C1 segment of cervical spinal cord (tissue), 14 donors: ENCODE measurements around the gene BRD1.

Source experiments
- DNase-seq, 14 donors: peaks; one replicate each; lab custom pipeline; 2025; lab: John Stamatoyannopoulos, UW

BRD1 gene

DNA sequence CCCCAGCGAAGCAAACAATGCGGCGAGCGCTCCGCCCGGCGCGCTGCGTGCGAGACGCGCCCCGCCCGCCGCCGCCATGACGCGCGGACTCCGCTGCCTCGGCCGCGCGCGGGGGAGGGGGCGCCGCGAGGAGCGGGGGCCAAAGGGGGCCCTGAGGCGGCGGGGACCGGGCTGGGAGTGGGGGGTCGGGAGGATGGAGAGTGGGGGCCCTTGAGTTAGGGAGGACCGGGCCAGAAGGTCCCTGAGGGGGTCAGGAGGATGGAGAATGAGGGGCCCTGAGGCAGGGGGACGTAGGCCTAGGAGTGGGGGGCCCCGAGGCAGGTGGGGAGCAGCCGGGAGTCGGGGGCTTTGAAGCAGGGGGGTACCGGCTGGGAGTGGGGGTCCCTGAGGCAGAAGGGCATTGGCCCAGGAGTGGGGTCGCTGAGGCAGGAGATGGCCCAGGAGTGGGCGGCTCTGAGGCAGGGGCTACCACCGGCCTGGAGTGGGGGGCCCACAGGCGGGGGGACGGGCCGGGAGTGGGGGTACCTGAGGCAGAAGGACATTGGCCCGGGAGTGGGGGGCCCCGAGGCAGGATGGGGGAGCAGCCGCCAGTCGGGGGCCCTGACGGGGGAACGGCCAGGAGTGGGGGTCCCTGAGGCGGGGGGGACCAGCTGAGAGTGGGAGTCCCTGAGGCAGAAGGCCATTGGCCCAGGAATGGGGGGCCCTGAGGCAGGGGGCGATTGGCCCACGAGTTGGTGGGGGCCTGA is at the start of gene BRD1:
Gene BRD1 (minus strand): TSS at position 21 of the 746 bp plus-strand sequence. CDS start 3,556 bp downstream, outside the sequence.
- peak in 6 of 14 donors; percentile 0 to 65 (median 16) for DNase-seq

DNA sequence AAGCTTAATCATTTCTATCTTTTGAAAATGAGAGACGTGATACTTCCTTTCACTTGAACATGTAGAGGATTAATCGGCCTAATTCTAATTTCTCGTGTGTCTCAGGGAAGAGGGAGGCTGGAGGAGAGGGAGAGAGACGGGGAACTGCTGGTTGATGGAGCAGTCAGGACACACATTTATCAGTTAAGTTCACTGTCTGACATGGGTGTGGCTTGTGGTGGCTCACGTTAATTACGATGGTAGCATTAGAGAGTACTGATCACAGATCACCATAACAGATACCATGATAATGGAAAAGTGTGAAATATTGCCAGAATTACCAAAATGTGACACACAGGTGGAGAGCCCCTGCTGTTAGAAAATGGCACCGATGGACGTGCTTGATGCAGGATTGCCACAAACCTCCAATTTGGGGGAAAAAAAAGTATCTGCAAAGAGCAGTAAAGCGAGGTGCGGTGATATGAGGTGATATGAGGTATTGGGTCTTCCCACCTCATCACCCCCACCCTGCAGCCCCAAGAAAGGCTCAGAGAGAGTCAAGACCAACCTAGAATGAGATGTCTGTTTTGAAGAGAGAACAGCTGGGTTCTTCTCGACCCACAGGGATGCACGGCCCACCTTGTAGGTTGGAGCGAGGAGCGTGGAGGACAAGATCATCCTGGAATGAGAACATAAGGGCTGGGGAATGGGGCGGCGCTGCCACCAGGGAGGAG is 45.7 kb upstream of the BRD1 start:
- no peak for DNase-seq

DNA sequence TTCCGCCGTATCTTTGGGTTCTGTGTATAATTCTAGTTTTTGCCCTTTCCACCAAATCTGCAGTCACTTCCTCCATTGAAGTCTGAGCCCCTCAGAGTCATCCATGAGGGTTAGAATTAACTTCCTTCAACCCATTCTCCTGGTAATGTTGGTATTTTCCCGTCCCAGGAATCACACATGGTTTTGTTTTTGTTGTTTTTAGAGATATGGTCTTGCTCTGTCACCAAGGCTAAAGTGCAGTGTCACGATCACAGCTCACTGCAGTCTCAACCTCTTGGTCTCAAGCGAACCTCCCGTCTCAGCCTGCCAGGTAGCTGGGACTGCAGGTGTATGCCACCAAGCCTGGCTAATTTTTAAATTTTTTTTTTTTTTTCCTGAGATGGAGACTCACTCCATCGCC is 44.7 kb upstream of the BRD1 start:
- no peak for DNase-seq

DNA sequence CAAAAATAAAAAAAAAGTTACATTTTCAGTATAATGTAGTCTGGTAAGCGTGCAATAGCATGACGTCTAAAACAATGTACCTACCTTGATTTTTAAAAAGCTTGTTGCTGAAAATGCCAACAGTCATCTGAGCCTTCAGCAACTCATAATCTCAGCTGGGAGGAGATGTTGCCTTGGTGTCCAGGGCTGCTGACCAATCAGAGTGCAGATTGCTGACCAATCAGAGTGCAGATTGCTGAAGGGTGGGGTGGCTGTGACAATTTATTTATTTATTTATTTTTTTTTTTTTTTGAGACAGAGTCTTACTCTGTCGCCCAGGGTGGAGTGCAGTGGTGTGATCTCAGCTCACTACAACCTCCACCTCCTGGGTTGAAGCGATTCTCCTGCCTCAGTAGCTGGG is 43.8 kb upstream of the BRD1 start:
- no peak for DNase-seq

DNA sequence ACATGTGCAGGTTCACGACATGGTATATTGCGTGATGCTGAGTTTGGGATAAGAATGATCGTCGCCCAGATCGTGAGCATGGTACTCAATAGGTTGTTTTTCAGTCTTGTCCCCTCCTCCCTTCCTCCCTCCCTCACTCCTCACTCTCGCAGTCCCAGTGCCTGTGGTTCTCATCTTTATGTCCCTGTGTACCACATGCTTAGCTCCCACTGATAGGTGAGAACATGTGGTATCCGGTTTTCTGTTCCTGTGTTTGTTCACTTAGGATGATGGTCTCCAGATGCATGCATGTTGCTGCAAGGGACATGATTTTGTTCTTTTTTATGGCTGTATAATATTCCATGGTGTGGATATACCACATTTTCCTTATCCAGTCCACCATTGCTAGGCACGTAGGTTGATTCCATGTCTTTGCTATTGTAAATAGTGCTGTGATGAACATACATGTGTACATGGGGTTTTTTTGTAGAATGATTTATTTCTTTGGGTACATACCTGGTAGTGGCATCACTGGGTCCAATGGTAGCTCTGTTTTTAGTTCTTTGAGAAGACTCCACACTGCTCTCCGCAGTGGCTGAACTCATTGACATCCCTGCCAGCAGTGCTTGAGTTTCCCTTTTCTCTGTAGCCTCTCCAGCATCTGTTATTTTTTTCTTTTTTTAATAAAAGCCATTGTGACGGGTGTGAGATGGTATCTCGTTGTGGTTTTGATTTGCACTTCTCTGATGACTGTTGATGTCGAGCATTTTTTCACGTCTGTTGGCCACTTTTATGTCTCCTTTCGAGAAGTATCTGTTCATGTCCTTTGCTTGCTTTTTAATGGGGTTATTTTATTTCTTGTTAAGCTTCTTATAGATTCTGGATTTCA is 42.4 kb upstream of the BRD1 start:
- no peak for DNase-seq

DNA sequence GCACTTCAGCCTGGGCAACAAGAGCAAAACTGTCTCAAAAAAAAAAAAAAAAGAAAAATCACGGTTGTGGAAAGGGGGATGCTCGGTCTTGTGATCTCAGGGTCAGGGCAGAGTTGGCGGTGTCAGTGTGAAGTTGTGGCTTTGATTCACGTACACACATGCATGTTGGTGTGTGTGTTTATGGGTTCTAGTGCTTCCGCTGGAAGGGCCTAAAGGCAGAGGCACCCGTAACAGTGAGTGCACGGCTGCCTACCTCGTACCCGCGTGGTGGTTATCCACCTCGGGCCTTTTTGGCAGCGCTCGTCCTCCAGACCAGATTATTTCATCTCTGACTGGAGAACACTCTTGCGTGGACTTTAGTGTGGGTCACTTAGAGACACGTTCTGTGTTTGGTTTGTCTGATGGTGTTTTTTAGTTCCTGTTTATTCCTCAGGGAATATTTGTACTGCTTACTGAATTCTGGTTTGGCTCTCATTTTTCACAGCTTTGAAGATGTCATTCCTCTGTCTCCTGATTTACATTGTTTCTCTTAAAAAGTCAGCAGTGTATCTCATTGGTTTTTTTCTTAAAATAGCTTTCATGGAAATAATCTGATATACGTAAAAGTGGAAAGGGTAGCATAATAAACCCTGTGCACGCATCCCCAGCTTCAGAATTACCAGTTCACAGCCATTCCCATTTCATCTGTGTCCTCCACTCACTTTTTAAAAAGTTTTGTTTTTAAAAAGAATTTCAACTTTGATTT is 41.6 kb upstream of the BRD1 start:
- no peak for DNase-seq

DNA sequence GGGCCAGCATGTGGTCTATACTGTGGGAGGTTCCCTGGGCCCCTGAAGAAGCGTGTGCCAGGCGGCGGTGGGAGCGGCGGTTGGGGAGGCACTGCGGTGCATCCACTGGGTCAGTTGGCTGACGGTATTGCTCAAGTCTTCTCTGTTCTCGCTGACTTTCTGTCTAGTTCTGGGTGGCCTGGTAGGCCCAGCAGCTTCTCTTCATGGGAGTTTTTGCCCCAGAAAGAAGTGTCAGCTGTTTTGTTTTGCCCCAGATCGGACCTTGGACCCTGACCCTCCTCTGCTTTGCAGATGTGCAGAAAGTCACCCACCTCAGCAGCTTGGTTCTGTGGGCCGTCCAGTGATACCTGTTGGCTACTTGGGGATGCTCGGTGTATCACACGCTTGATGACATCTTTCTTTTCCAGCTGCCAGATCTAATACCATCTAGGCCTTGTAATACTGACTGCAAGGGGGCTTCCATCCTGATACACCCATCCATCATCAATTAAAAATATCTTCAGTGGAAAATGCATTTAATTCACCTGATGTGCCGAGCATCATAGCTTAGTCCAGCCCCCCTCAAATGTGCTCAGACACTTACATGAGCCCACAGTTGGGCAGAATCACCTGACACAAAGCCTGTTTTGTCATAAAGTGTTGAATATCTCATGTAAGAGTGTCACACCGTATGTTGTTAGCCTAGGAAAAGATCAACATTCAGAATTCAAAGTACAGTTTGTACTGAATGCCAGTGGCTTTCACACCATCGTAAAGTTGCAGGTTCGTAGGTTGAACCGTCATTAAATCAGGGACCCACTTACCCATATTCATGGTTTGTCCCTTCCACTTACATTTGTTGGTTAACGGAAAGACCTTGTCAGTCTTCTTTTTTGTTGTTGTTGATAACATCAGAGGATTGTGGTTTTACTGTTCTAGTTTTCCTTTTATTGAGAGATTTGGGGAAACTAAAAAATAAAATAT is 39.9 kb upstream of the BRD1 start:
- no peak for DNase-seq

DNA sequence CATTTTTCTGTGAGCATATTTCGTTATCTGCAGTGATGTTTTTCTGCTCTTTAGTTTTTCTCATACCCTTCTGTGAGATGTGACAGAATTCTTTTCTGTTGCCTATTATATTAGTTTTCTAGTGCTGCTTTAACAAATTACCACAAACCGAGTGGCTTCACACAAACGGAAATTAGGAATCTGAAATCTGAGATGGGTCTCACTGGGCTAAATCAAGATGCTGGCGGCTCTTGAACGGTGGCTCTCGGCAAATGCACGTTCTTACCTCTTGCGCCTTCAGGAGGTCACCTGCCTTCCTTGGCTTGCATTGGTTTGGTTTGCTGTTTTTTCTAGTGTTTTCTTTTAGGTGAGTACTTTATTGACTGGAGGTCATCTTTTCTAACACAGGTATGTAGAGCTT is 39.0 kb upstream of the BRD1 start:
- DNase-seq = no peak

DNA sequence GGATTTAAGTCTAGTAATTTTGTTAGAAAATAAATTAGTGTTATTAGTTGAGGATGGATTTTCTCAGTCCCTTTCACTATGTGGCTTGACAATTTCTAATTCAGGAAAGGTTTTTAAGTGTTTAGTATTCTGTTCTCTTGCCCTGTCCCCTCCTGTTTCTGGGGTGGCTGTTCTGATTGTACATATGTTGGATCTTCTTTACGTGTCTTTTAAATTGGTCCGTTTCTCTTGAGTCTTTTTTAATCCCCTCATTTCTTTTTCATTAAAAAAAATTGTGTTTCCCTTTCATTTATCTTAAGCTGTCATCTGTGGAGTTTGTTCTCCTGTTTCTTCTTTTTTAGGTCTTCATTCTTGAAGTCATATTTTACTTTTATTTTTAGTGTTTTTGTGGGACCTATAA is 38.5 kb upstream of the BRD1 start:
- DNase-seq = no peak

DNA sequence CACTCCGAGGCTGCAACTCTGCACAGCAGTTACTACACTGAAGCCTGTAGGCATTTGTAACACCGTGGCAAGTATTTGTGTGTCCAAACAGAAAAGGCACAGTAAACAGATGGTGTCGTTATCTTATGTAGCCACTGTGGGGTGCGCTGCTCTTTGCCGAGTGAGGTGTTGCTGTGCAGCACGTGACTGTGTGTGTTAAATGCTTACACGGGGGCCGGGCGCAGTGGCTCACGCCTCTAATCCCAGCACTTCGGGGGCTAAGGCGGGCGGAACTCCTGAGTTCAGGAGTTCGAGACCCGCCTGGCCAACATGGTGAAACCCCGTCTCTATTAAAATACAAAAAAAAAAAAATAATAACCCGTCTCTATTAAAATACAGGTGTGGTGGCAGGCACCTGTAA is 37.5 kb upstream of the BRD1 start:
- no peak for DNase-seq

DNA sequence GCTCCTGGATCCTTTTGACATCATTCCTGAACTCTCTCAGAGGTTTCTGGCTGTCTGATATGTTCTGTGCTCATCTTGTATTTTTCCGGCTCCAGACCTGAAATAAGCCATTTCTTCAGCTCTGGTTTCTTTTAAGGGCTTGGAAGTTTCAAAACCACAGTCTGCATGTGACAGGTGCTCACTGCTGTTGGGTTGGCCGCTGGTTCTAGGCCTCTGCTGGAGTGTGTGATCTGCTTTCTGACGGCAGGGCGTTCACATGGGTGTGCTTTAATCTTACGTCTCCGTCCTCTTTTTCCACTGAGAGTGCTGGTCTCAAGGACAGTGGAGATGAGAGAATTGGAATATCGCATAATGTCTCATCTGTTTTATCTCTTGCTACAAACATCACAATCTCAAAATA is 36.3 kb upstream of the BRD1 start:
- DNase-seq = no peak

DNA sequence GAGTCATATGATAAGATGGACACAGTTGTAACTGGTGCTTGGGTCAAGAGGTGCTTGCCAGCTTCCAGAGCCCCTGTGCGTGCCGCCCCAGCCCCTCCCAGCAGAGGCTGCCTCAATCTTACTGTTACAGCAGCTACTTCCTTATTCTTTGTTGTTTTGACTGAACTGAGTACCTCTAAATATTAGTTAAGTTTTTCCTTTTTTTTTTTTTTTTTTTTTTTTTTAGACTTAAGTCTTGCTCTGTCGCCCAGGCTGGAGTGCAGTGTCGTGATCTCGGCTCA is 34.8 kb upstream of the BRD1 start:
- no peak for DNase-seq

DNA sequence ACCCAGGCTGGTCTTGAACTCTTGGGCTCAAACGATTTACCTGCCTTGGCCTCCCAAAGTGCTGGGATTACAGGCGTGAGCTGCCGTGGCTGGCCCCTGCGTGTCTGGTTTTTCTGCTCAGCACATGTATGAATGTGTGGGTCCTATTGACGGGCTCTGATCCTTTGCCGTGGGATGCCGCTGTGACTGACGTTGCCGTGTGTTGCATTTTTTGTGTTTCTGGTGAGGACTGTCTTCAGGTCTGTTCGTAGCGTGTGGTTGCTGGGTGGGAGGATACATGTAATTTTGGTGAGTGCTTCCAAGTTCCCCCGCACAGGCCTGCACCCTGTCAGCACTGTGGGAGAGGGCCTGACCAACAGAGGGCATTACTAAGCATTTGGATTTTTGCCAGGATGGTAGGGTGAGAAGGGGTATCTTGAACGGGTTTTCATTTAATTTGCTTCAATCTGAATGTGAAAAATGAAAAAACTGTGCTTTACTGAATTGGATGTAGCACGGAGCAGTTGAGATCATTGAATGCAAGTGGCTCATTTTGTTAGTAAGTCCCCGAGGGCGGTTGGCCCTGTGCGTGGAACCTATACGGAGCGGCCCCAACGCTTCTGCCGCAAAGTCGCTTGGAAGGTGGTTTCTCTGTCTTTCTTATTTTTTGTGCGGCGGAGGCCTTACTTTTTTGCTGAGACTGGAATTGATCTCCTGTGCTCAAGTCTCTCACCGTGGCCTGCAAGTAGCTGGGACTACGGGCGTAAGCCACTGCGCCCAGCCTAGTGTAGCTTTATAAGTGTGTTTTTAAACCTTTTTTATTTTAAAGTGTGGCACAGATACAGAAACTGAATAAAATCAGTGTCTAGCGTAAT is 34.2 kb upstream of the BRD1 start:
- no peak for DNase-seq

DNA sequence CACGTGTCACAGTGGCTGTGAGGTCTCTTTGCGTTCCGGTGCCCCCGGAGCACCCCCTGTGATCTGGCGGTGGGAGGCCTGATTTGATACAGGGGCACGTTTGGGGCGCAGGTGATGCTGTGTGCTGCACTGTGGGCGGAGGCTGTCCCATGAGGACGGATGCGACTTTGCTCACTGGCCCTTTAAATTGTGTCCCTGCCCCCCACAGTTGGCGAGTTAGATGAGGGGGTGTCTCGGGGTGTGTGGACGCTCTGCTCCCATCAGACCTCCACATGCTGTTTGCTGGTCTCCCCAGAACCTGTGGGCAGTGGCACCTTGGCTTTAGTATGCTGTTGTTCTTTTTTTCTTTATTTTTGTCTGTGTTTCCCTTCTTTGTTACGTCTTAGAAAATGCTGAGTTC is 31.2 kb upstream of the BRD1 start:
- DNase-seq = no peak

DNA sequence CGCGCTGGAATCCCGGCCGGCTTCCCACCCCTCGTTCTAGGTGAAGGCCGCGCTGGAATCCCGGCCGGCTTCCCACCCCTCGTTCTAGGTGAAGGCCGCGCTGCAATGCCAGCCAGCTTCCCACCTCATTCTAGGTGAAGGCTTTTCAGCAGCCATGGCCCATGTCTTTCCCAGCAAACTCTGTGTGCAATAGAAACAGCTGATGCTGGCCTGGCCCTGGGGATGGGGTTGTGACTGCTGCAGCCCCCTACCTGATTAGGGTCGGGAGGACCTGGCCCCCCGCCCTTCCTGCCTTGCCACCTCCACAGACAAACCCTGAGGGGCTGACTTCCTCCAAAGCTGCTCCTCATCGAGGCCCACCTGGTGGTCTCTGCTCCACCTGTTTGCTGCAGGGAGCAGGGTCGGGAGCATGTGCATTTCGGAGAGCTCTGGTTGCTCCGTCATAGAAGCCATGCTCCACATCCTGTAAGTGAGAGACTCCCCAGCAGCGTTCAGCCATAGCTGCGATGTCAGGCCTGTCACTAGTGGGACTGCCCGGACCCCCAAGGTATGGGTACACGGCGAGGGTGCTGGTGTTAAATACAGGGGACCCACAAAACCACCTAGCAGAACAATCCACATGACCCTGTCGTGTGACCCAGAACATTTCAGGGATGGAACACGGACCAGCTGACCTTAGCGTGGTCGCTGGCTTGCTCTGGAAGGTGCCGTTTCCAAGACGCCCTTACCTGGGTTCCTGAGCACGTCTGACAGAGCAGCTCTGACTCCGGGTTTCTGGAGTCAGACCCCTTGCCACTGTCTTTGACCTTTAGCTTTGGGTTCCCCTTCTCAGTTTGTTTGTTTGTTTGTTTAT is 29.3 kb upstream of the BRD1 start:
- DNase-seq = no peak

DNA sequence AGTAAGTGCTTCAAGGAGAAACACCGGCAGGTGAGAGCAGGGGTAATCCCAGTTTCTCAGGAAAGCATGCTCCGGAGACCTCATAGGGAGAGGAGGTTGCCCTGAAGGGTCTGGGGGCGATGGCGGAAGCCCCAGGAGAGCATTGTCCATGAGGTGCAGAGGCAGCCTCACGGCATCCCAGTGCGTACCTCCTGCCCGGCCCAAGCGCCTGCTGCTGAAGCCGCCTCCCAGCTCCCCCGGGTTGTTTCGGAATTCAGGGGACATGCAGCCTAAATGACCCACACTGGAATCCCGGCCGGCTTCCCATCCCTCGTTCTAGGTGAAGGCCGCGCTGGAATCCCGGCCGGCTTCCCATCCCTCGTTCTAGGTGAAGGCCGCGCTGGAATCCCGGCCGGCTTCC is 28.7 kb upstream of the BRD1 start:
- no peak for DNase-seq

DNA sequence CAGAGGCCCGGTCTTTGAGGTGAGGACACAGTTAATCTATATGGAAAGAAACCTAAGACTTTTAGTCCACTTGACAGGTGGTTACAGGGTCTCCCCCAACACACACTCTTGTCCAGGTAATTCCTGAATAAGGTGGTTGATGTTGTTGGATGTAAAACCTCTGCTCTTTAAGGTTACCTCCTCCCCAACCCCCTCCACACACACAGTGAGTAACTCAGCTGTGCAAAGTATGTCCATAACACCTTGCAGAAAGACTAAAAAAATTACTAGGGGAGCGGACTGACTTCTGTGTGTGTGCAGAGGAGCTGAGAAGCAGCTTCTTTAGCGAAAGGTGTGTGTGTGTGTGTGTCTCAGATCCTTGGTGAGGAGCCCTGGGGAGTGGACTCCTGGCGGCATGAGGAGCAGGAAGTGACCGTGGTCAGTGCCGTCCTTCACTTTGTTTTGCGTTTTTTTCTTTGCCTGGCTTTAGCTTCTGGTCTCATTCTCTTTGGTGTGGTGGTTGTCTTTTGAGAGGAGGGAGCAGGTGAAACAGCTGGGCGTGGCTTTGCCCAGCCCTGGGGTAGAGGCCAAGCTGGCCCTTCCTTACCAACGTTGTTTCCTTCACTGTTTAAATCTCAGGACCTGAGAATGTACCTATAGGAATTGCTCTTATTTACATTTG is 27.7 kb upstream of the BRD1 start:
- DNase-seq = no peak
